HCT116 (cell line): ENCODE results near the gene SH3GLB2.

Experiments used
- CBX3 ChIP-seq: IDR thresholded peaks from 2 replicates; pipeline ENCODE4 v1.6.1; 2012; ENCODE audit warnings: low read depth
- CEBPB ChIP-seq: IDR thresholded peaks from 2 replicates; pipeline ENCODE4 v1.6.1; 2012; ENCODE audit warnings: low read depth
- EZH2 ChIP-seq: fragments of 200-600 bp; sonication (generic); IDR thresholded peaks from 2 replicates; pipeline ENCODE4 v1.6.1; 2017; ENCODE audit warnings: antibody characterized with exemption, mixed run types
- EZH2phosphoT487 ChIP-seq: fragments of 200-600 bp; IDR thresholded peaks from 2 replicates; pipeline ENCODE4 v1.6.1; 2018; ENCODE audit warnings: antibody characterized with exemption, borderline replicate concordance
- JUND ChIP-seq: IDR thresholded peaks from 2 replicates; pipeline ENCODE4 v1.6.1; 2012
- POLR2A ChIP-seq: IDR thresholded peaks from 2 replicates; pipeline ENCODE4 v1.7.0; 2011; ENCODE audit warnings: borderline replicate concordance; ENCODE audit not compliant: insufficient read depth, insufficient read length; ENCODE audit errors: extremely low read depth
- POLR2AphosphoS5 ChIP-seq: IDR thresholded peaks from 2 replicates; pipeline ENCODE4 v1.6.1; 2011; ENCODE audit warnings: mild to moderate bottlenecking, low read depth, low read length, moderate library complexity
- RAD21 ChIP-seq: IDR thresholded peaks from 2 replicates; pipeline ENCODE4 v1.6.1; 2012; ENCODE audit warnings: low read depth, mild to moderate bottlenecking
- SRF ChIP-seq: IDR thresholded peaks from 2 replicates; pipeline ENCODE4 v1.6.1; 2012; ENCODE audit warnings: low read depth
- TCF7L2 ChIP-seq: IDR thresholded peaks from 2 replicates; pipeline ENCODE4 v1.7.0; 2011; ENCODE audit warnings: borderline replicate concordance, inconsistent platforms; ENCODE audit not compliant: insufficient read depth, insufficient read length; ENCODE audit errors: extremely low read depth
- YY1 ChIP-seq: IDR thresholded peaks from 2 replicates; pipeline ENCODE4 v1.6.1; 2011; ENCODE audit warnings: low read length, low read depth, moderate library complexity, mild to moderate bottlenecking; ENCODE audit not compliant: insufficient replicate concordance; ENCODE audit errors: extremely low read depth
- TF ChIP-seq, protein P1 (sequence below), 3 experiments: fragments of 200-600 bp in 1 of 3; sonication (generic) in 1 of 3; IDR thresholded peaks in 2 of 3; conservative IDR thresholded peaks in 1 of 3; 2 replicates each; pipeline ENCODE4 v1.5.1; 2012 to 2017; ENCODE audit warnings: low read depth in 2 of 3, low read length in 2 of 3, antibody characterized with exemption in 1 of 3, borderline replicate concordance in 1 of 3, control low read depth in 1 of 3, mild to moderate bottlenecking in 1 of 3, mixed read lengths in 1 of 3, mixed run types in 1 of 3, moderate library complexity in 1 of 3; ENCODE audit not compliant: insufficient read depth in 1 of 3
- TF ChIP-seq, protein P2 (sequence below): IDR thresholded peaks from 2 replicates; pipeline ENCODE4 v1.6.1; 2012; ENCODE audit warnings: low read depth

DNA sequence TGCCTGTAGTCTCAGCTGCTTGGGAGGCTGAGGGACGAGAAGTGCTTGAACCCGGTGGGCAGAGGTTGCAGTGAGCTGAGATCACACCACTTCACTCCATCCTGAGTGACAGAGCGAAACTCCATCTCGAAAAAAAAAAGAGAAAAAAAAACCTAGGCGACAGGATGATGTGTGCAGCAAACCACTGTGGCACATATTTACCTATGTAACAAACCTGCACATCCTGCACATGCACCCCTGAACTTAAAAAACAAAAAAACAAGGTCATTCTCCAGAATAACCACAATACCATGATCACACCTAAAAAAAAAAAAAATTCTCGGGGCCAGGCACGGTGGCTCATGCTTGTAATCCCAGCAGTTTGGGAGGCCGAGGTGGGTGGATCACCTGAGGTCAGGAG is 45.3 kb upstream of the SH3GLB2 start:
- TF ChIP-seq EZH2 (no peak), JUND (no peak), POLR2AphosphoS5 (no peak), POLR2A (no peak), CEBPB (no peak), EZH2phosphoT487 (no peak), RAD21 (no peak), SRF (no peak), CBX3 (no peak), YY1 (no peak), TCF7L2 (no peak)
- TF ChIP-seq, protein P1, sequence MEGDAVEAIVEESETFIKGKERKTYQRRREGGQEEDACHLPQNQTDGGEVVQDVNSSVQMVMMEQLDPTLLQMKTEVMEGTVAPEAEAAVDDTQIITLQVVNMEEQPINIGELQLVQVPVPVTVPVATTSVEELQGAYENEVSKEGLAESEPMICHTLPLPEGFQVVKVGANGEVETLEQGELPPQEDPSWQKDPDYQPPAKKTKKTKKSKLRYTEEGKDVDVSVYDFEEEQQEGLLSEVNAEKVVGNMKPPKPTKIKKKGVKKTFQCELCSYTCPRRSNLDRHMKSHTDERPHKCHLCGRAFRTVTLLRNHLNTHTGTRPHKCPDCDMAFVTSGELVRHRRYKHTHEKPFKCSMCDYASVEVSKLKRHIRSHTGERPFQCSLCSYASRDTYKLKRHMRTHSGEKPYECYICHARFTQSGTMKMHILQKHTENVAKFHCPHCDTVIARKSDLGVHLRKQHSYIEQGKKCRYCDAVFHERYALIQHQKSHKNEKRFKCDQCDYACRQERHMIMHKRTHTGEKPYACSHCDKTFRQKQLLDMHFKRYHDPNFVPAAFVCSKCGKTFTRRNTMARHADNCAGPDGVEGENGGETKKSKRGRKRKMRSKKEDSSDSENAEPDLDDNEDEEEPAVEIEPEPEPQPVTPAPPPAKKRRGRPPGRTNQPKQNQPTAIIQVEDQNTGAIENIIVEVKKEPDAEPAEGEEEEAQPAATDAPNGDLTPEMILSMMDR (IDR thresholded peaks at IDR 0.05 in 2 of 3, conservative IDR thresholded peaks at IDR 0.05 in 1 of 3; ENCODE audit: borderline replicate concordance in 1 of 3, insufficient read depth in 1 of 3, low read depth in 2 of 3, low read length in 2 of 3), result no peak
- TF ChIP-seq, protein P2, sequence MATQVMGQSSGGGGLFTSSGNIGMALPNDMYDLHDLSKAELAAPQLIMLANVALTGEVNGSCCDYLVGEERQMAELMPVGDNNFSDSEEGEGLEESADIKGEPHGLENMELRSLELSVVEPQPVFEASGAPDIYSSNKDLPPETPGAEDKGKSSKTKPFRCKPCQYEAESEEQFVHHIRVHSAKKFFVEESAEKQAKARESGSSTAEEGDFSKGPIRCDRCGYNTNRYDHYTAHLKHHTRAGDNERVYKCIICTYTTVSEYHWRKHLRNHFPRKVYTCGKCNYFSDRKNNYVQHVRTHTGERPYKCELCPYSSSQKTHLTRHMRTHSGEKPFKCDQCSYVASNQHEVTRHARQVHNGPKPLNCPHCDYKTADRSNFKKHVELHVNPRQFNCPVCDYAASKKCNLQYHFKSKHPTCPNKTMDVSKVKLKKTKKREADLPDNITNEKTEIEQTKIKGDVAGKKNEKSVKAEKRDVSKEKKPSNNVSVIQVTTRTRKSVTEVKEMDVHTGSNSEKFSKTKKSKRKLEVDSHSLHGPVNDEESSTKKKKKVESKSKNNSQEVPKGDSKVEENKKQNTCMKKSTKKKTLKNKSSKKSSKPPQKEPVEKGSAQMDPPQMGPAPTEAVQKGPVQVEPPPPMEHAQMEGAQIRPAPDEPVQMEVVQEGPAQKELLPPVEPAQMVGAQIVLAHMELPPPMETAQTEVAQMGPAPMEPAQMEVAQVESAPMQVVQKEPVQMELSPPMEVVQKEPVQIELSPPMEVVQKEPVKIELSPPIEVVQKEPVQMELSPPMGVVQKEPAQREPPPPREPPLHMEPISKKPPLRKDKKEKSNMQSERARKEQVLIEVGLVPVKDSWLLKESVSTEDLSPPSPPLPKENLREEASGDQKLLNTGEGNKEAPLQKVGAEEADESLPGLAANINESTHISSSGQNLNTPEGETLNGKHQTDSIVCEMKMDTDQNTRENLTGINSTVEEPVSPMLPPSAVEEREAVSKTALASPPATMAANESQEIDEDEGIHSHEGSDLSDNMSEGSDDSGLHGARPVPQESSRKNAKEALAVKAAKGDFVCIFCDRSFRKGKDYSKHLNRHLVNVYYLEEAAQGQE, result no peak
